K562 (cell line): Measurements from ENCODE around the gene GTF3C1. TPM values are rescaled to one million over a fixed set of nuclear protein-coding genes. Genes with fewer than 3 reads are reported as not detected.

Experiments
- ATAC-seq: fragments of 200-7000 bp; cut with Tn5 transposase; 3 replicates; pipeline ENCODE4 v1.9.1; 2020; ENCODE audit warnings: moderate library complexity
- BruUV-seq: library from RNA; stranded (reverse); fragments of 400-500 nt; replicated peaks from 2 replicates; lab custom pipeline; 2021; lab: Mats Ljungman, UMichigan
- CTCF ChIA-PET: fragments of 300-600 bp; formaldehyde crosslinking; extraction: SDS; loops from one replicate; lab custom pipeline; 2021; ENCODE audit warnings: low intra/inter-chr PET ratio; lab: Yijun Ruan, JAX
- POLR2A ChIA-PET: fragments of 300-600, 350-650 bp; sonication (Branson Sonifier 250); formaldehyde crosslinking; extraction: SDS; loops from one replicate; lab custom pipeline; 2021; ENCODE audit warnings: antibody characterized with exemption, inconsistent platforms; lab: Yijun Ruan, JAX
- DNase-seq, 4 experiments: peaks; one replicate each; pipeline versions ENCODE4 v3.0.0 to v3.0.0-alpha.2; 2011 to 2018; ENCODE audit warnings: low spot score in 3 of 4, mixed read lengths in 3 of 4; ENCODE audit errors: extremely low read depth in 1 of 4
- FAIRE-seq: peaks from 2 replicates; lab custom pipeline; 2011; peaks lifted over from hg19 to GRCh38; lab: Jason Lieb, UNC
- H2AFZ ChIP-seq: 2 replicates; pipeline ENCODE4 v1.6.0; 2011; ENCODE audit warnings: low read depth, low read length, control low read depth, inconsistent platforms
- H3K27ac ChIP-seq: fragments of 200-600 bp; 3 replicates; pipeline ENCODE4 v1.8.0; 2011; ENCODE audit warnings: low read depth, mild to moderate bottlenecking, control low read depth, inconsistent platforms, low read length, moderate library complexity, mixed read lengths; ENCODE audit errors: extremely low read depth
- H3K27me3 ChIP-seq, 2 experiments: fragments of 300-600 bp in 1 of 2; 2 replicates in 1 of 2; 3 replicates in 1 of 2; pipeline versions ENCODE4 v1.6.0 to v1.8.0; 2011; ENCODE audit warnings: inconsistent platforms in 2 of 2, low read length in 2 of 2, mild to moderate bottlenecking in 1 of 2, mixed read lengths in 1 of 2, moderate library complexity in 1 of 2; ENCODE audit not compliant: control insufficient read depth in 2 of 2, insufficient read depth in 2 of 2
- H3K36me3 ChIP-seq: fragments of 300-600 bp; 3 replicates; pipeline ENCODE4 v1.8.0; 2011; ENCODE audit warnings: mild to moderate bottlenecking, low read length, inconsistent platforms; ENCODE audit not compliant: control insufficient read depth, insufficient read depth
- H3K4me1 ChIP-seq, 2 experiments: fragments of 200-600 bp in 1 of 2; replicated peaks in 1 of 2; 2 replicates in 1 of 2; 3 replicates in 1 of 2; pipeline versions ENCODE4 v1.5.1 to v1.8.0; 2011; ENCODE audit warnings: inconsistent platforms in 2 of 2, low read length in 2 of 2, mild to moderate bottlenecking in 1 of 2, mixed read lengths in 1 of 2, moderate library complexity in 1 of 2; ENCODE audit not compliant: control insufficient read depth in 2 of 2, insufficient read depth in 2 of 2
- H3K4me2 ChIP-seq: 2 replicates; pipeline ENCODE4 v1.6.1; 2011; ENCODE audit warnings: low read length, control low read depth, inconsistent platforms, mixed read lengths; ENCODE audit not compliant: insufficient read depth
- H3K4me3 ChIP-seq: fragments of 200-600 bp; sonication (generic), shearing (Covaris generic); 2 replicates; pipeline ENCODE4 v1.5.1; 2016; ENCODE audit warnings: control low read depth, inconsistent platforms
- H3K79me2 ChIP-seq: fragments of 200-600 bp; 3 replicates; pipeline ENCODE4 v1.8.0; 2011; ENCODE audit warnings: low read length, inconsistent platforms; ENCODE audit not compliant: control insufficient read depth, insufficient read depth
- H3K9ac ChIP-seq, 2 experiments: 2 replicates each; pipeline versions ENCODE4 v1.6.0 to v1.6.1; 2011; ENCODE audit warnings: low read depth in 2 of 2, low read length in 2 of 2, control low read depth in 1 of 2, inconsistent platforms in 1 of 2, mild to moderate bottlenecking in 1 of 2, mixed read lengths in 1 of 2; ENCODE audit not compliant: insufficient read depth in 1 of 2
- H3K9me1 ChIP-seq: one replicate; pipeline ENCODE4 v1.6.0; 2011; ENCODE audit warnings: inconsistent platforms, mild to moderate bottlenecking, low read length, moderate library complexity; ENCODE audit not compliant: control insufficient read depth, insufficient read depth
- H3K9me3 ChIP-seq: replicated peaks from 2 replicates; pipeline ENCODE4 v1.5.1; 2011; ENCODE audit warnings: low read depth, low read length, inconsistent platforms; ENCODE audit not compliant: control insufficient read depth, insufficient read depth
- H4K20me1 ChIP-seq: replicated peaks from 2 replicates; pipeline ENCODE4 v1.6.1; 2011; ENCODE audit warnings: low read length, inconsistent platforms, mixed read lengths; ENCODE audit not compliant: control insufficient read depth, insufficient read depth
- COPS2 ChIP-seq: fragments of 450-650 bp; conservative IDR thresholded peaks from 2 replicates; pipeline ENCODE4 v1.6.1; 2016; ENCODE audit warnings: mild to moderate bottlenecking, moderate library complexity
- ESRRB ChIP-seq: fragments of 250-450 bp; sonication (Bioruptor Pico); IDR thresholded peaks from 2 replicates; pipeline ENCODE4 v1.5.0; 2020; ENCODE audit warnings: mild to moderate bottlenecking, moderate library complexity, borderline replicate concordance
- GABPB2 ChIP-seq: fragments of 250-450 bp; sonication (Bioruptor Pico); conservative IDR thresholded peaks from 2 replicates; pipeline ENCODE4 v1.5.1; 2021; ENCODE audit warnings: mild to moderate bottlenecking
- ID3 ChIP-seq, 2 experiments: fragments of 250-450 bp in 1 of 2; fragments of 450-650 bp in 1 of 2; sonication (Bioruptor Pico) in 1 of 2; IDR thresholded peaks; 2 replicates each; pipeline versions ENCODE4 v1.6.1 to v1.8.0; 2016 to 2021; ENCODE audit warnings: mild to moderate bottlenecking in 2 of 2, moderate library complexity in 2 of 2, missing compliant biosample characterization in 1 of 2, missing genetic modification characterization in 1 of 2
- NFE2 ChIP-seq: IDR thresholded peaks from 2 replicates; pipeline ENCODE4 v1.6.1; 2014; ENCODE audit warnings: antibody characterized with exemption, low read depth
- POLR2A ChIP-seq: fragments of 450-650 bp; conservative IDR thresholded peaks from 2 replicates; pipeline ENCODE4 v1.6.1; 2016
- POLR2H ChIP-seq: IDR thresholded peaks from 2 replicates; pipeline ENCODE4 v1.6.1; 2016; ENCODE audit warnings: missing genetic modification characterization, low read depth, mild to moderate bottlenecking, control low read depth, missing compliant biosample characterization, moderate library complexity
- SMAD1 ChIP-seq: fragments of 150-350 bp; IDR thresholded peaks from 2 replicates; pipeline ENCODE4 v1.6.1; 2014; ENCODE audit warnings: low read length, low read depth; ENCODE audit not compliant: partially characterized antibody
- U2AF1 ChIP-seq: fragments of 200-400 bp; formaldehyde crosslinking; optimal IDR thresholded peaks from 2 replicates; pipeline ENCODE3; 2017; ENCODE audit warnings: mild to moderate bottlenecking, low read depth, low read length, moderate library complexity
- WGBS: fragments of 100-300 bp; shearing (Covaris generic); methylation state at CpG from one replicate; pipeline ENCODE4 v1.1.6; 2016; ENCODE audit warnings: low coverage, mixed read lengths; ENCODE audit not compliant: insufficient coverage; ENCODE audit errors: missing lambda C conversion rate; 5-methylcytosine and 5-hydroxymethylcytosine counted together
- in situ Hi-C: fragments of 300-500 bp; cut with MboI; formaldehyde crosslinking; loops from 4 replicates; pipeline ENCODE4 v1.15.0; 2018; ENCODE audit warnings: inconsistent platforms, mixed read lengths
- intact Hi-C: fragments of 100-400 bp; cut with micrococcal nuclease; formaldehyde crosslinking; loops from 2 replicates; pipeline ENCODE4 v1.14.2; 2022
- polyA plus RNA-seq, 8 experiments: library from polyadenylated mRNA; depleted of rRNA in 4 of 8; stranded (reverse) in 5 of 8; unstranded in 3 of 8; fragments of >200 nt; fragmentation: Nextera tagmentation in 2 of 8; fragmentation: Illumina TruSeq in 1 of 8; extraction: Ambion mirVana in 2 of 8; extraction: Trizol in 1 of 8; gene quantifications; 2 replicates each; pipeline versions ENCODE4 v1.2.1 to v1.2.3, GENCODE V29; 2011 to 2014; ENCODE audit warnings: inconsistent platforms in 1 of 8, missing spikeins in 1 of 8
- total RNA-seq, 7 experiments: library from RNA; depleted of rRNA in 6 of 7; stranded (reverse); fragments of >200 nt in 6 of 7; fragmentation: Illumina TruSeq in 2 of 7; extraction: Trizol in 2 of 7; gene quantifications; 2 replicates each; pipeline versions ENCODE4 v1.2.1 to v1.2.3, GENCODE V29; 2011 to 2021; ENCODE audit warnings: low replicate concordance in 1 of 7
- TF ChIP-seq, protein P1 (sequence below): conservative IDR thresholded peaks from 2 replicates; pipeline ENCODE4 v1.6.1; 2011; ENCODE audit warnings: low read depth, mild to moderate bottlenecking, low read length; ENCODE audit not compliant: control insufficient read depth
- TF ChIP-seq, protein P2 (sequence below): fragments of 450-650 bp; formaldehyde crosslinking; IDR thresholded peaks from 2 replicates; pipeline ENCODE4 v1.4.0; 2020; ENCODE audit warnings: mild to moderate bottlenecking

The GTF3C1 gene
- total and polyA plus RNA-seq, 9 of the 15 experiments (the other 6 are each of a cell fraction or from before 2014, with no cell fraction given), result 0.72 to 63.6 (median 30.9) TPM

- TF ChIP-seq, protein P1, sequence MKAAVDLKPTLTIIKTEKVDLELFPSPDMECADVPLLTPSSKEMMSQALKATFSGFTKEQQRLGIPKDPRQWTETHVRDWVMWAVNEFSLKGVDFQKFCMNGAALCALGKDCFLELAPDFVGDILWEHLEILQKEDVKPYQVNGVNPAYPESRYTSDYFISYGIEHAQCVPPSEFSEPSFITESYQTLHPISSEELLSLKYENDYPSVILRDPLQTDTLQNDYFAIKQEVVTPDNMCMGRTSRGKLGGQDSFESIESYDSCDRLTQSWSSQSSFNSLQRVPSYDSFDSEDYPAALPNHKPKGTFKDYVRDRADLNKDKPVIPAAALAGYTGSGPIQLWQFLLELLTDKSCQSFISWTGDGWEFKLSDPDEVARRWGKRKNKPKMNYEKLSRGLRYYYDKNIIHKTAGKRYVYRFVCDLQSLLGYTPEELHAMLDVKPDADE, result no peak
Observed at GRCh38 chr16:27598220-27598619, 48.5 kb upstream of the GTF3C1 start (continued).

DNA sequence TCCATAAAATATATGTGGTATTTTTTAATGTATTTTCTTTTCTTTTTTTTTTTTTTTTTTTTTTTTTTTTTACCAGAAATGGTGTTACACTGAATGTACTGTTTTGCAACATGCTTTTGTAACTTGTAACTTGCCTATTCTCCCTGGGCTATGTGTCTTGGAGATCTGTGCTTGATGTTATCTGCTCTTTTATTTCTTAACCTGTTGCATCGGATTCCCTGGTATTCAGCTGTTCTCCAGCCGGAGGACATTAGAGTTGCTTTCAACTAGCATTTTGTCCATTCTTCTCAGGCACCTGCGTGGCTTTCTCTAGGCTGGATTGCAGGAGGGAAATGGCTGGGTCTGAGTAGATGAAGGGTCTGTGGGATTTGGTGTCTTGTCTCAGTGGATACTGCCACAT, 47.6 kb upstream of the GTF3C1 start:
- CTCF ChIA-PET, result no interaction called here
- Histone ChIP-seq H3K9me3 (no peaks in the 10 kb centered on the region), H3K4me2 (no peak overlapping the region), H3K4me1 (peaks cover 0 to 7% of the 10 kb centered on the region in 2 experiments; a peak in 3 of 5 replicates), H4K20me1 (no peaks in the 10 kb centered on the region), H2AFZ (no peak overlapping the region), H3K27me3 (no peaks in the 10 kb centered on the region)
- DNase-seq (no peak), FAIRE-seq (no peak), ATAC-seq (no peak)
- intact Hi-C loops, result no loop called here
- BruUV-seq, result no TSS peak
- no peak for TF ChIP-seq POLR2H
- no peak for TF ChIP-seq POLR2A
- no peak for TF ChIP-seq SMAD1
- no peak for TF ChIP-seq U2AF1
- TF ChIP-seq NFE2, result no peak
- no peak for TF ChIP-seq ESRRB (CRISPR knock-in tag)
- TF ChIP-seq COPS2, result no peak
- TF ChIP-seq, protein P2, sequence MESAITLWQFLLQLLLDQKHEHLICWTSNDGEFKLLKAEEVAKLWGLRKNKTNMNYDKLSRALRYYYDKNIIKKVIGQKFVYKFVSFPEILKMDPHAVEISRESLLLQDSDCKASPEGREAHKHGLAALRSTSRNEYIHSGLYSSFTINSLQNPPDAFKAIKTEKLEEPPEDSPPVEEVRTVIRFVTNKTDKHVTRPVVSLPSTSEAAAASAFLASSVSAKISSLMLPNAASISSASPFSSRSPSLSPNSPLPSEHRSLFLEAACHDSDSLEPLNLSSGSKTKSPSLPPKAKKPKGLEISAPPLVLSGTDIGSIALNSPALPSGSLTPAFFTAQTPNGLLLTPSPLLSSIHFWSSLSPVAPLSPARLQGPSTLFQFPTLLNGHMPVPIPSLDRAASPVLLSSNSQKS, result no peak
- no peak for TF ChIP-seq GABPB2 (CRISPR knock-in tag)
- no peak for TF ChIP-seq ID3 (CRISPR knock-in tag; IDR thresholded peaks at IDR 0.05)
- TF ChIP-seq ID3 (tag; IDR thresholded peaks at IDR 0.05), result no peak
- TF ChIP-seq, all 486 proteins: peak for 0
- H3K79me2 ChIP-seq, result no peaks in the 10 kb centered on the region
- H3K9me1 ChIP-seq, result no peaks in the 10 kb centered on the region
- H3K36me3 ChIP-seq, result no peaks in the 10 kb centered on the region
- POLR2A ChIA-PET, result no interaction called here
- WGBS, result 70% methylated on average over 3 of the region's 3 CpGs
- H3K4me3 ChIP-seq, result no peak overlapping the region
- no peak overlapping the region for H3K9ac ChIP-seq
- H3K27ac ChIP-seq, result no peak overlapping the region
- in situ Hi-C loops, result no loop called here
